Measurements from ENCODE around the gene PTOV1.

The PTOV1 gene

DNA sequence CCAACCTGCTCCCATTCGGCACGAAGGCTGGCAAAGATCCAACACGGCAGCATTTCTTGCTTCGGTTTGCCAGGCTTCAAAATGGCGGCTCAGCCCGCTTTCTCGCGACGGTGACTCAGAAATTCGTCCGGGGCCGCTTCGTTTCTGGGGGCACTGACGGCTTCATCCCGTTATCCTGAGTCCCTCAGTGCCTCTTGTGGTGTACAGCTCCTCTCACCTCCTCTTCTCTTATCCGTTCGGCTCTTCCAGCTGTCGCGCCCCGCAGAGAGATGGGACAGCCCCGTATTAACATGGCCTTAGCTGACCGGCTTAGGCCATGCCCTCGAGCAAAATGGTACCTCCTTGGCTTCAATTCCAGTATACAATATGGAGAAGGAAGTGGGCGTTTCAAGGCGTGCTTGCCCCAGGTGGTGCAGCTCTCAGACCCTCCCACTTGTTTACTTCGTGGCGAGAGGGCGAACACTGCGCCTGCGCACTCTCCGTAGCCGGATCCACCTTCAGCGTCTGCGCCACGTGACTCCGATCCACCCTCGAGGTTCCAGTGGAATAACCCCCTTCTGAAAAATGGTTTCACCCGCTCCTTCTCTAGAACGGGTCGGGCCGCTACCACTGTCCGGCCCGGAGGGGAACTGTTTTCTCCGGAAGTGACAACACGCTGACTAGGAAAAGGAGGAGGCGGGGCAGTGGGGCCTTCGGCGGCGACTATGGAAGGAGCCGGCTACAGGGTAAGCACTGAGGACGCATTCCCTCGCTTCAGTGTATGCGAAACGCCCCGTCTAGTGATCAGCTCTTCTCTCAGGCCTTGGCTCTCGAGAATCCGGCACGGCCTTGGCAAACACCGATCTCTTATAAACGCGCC is 26.3 kb downstream of the PTOV1 start, which contains the start of the genes AKT1S1 and TBC1D17:
TSS of gene AKT1S1 (minus strand) at position 336 of the 859 bp plus-strand sequence. CDS start 4,060 bp downstream, outside the sequence.
TSS of gene TBC1D17 (plus strand) at position 683 of the 859 bp plus-strand sequence. CDS start at position 705, 22 bp downstream.
- DNase-seq = peak; percentile 96

DNA sequence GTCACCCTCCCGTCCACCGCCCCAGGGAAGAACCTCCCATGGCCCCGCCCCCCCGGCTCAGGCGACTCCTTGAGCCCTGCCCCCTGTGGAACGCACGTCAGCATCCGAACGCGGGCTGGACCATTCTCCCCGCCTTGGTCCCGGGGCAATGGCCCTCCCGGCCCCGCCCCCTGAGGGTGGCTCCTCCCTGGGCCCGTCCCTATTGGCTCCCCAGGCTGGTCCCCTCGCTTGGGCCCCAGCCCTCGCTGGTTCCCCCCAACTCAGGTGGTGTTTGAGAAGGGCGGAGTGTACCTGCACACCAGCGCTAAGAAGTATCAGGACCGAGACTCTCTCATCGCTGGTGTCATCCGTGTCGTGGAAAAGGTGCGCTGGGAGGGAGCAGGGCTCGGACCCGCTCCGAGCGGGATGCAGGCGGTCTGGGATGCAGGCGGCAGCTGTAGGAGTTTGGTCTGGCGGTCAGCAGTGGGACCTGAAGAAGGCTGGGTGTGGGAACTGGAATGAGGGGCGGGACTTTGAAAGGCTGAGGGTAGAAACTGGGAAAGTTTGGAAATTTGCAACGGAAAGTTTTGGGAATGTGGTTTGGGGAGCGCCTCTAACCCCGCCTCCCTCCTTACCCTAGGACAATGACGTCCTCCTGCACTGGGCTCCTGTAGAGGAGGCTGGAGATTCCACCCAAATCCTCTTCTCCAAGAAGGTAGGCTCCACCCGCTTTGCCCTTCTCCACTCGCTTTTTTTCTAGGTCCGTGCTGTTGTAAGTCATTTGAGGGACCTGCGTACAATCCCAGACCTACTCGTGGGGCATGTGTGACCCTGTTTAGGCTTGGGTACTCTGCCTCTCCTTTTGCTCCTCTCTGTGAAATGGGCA is 27.2 kb downstream of the PTOV1 start:
- peak; percentile 97 for DNase-seq

- no peak for DNase-seq
These were observed 27.7 kb downstream of the PTOV1 start for GRCh38 chr19:49878744-49879070.

DNA sequence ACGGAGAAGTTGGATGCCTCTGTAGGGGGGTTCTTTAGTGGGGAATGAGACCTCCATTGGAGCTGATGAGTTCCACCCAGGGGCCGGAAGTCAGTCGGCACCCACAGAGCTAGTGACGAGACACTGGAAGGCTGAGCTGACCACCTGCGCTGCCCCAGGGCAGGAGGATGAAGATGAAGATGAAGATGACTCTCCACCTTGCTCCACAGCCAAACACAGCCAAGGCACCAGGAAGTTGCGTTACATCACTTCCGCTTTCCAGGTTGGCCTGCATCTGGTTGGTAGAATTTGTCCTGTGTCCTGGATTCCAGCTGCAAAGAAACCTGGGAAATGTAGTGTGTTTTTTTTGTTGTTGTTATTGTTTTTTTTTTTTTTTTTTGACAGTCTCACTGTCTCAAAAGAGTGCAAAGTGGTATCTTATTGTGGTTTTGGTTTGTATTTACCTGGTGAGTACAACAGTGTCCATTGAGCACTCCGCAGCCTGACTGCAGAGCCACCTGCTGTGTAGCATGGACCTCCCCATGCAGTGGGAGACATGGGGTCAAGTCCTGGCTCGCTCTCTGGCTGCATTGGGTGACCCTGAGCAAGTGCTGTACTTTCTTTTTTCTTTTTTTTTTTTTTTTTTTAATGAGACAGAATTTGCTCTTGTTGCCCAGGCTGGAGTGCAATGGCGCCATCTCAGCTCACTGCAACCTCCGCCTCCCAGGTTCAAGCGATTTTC is 28.4 kb downstream of the PTOV1 start:
- no peak for DNase-seq

DNA sequence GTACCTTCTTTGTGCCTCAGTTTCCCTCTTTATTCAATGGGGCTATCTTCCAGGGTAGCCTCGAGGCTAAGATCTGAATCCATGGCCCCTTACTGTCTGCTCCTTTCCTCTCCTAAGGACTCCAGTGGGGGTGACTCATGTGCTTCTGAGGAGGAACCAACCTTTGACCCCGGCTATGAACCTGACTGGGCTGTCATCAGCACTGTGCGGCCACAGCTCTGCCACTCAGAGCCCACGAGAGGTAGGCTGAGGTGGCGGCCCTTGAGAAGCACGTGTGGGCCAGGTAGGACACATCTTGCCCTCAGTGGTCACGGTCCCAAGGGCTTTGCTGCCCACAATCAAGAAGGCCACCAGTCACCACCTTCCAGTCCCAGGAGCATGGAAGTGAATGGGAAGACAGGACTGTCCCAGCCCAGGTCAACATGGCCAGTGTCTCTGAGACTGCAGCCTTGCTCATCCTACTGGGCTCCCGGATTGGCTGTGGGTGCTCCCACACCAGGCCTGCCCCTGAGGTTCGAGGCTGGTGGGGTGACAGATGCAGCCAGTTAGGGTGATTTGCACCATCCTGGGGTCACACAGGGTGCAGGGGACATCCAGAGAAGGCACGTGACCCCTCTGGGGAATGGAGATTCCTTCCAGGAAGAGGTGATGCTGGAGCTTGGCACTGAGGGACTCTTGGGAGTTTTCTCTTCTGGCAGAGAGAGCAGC is 29.4 kb downstream of the PTOV1 start:
- no peak for DNase-seq

DNA sequence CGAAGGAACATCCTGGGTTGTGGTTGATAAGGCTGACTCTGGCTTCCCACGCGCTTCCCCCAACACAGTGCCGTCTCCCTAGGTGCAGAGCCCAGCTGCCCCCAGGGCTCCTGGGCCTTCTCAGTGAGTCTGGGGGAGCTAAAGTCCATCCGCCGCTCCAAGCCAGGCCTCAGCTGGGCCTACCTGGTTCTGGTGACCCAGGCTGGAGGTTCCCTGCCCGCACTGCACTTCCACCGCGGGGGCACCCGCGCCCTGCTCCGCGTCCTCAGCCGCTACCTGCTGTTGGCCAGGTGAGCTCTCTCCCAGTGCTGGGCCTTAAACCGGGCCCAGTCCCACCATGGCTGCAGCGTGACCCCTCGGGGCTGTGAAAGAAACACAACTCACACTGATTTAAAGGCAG is 30.2 kb downstream of the PTOV1 start:
- no peak for DNase-seq

- no peak for DNase-seq
These were observed 30.9 kb downstream of the PTOV1 start for GRCh38 chr19:49881672-49882394.

GRCh38 chr19:49882643-49883042 is 31.7 kb downstream of the PTOV1 start:
- DNase-seq = no peak

DNA sequence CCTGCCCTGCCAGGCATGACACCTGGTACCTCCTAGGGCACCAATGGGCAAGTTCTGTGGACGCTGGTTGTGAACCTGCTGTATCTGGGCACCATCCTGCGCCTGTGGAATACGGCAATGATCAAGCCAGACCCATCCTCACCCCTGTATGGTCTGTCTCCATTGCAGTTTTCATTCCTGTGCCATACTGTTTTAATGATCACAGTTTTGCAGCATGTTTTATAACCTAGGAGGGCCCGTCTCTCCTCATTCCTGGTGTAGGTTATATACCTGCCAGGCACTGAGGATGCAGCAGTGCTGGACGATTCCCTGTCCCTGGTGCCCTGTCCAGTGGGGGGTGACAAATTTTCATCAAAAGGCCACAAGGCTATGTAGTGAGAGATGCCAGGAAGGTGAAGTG is 32.1 kb downstream of the PTOV1 start:
- DNase-seq = no peak

DNA sequence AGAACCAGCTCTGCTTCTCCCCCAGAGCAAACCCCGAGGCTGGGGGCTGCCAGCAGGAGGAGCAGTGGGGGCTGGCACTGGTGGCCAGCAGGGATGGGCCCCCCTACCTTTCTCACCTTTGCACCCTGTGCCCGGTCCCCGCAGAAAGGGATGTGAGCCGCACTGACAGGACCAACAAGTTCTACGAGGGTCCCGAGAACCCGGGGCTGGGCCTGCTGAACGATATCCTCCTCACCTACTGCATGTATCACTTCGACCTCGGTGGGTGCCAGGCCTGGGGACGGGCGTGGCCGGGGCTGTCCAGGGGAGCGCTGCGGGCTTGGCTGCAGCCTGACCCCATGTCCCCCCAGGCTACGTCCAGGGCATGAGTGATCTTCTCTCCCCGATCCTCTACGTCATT is 33.1 kb downstream of the PTOV1 start:
- DNase-seq = no peak

DNA sequence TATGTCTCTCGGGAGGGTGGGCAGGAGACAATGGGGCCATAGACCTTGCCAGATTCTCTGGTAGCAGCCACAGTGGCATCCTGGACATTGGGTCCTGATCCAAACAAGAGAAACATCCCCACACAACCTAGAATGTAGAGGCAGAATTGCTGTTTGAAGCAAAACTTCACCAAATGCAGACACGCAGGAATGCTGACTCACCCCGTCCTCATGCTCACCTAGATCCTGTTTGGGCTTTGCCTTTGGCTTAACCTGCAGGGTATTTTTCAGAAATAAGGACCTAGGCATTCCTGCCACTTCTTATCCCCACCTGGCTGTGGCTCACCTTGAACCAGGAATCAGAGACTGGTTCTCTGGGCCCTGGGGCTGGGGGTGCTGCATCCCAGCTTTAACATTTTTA is 33.8 kb downstream of the PTOV1 start:
- DNase-seq = no peak

DNA sequence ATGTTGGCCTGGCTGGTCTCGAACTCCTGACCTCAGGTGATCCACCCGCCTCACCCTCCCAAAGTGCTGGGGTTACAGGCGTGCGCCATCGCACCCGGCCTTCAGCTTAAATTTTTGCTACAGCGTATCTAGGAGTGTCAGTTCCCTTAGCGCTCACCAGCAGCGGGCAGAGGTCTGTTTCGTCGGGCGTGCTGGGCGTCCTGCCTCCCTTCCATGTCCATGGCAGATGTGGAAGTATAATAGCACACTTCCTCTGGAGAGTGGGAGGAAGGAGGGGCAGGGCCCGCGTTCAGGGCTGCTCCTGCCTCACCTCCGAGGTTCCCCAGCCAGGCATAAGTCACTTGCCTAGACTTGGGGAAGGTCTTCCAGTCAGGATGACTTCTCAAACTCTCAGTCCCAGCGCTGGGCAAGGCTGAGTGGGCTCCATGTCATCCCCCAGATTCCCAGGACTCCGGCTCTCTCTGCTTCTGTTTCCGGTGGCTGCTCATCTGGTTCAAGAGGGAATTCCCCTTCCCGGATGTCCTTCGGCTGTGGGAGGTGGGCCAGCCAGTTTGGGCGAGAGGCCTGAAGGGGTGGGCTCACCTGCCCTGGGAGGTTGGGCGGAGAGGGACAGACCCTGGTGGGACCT is 36.2 kb downstream of the PTOV1 start:
- no peak for DNase-seq

- no peak for DNase-seq
These were observed 36.9 kb downstream of the PTOV1 start for GRCh38 chr19:49887665-49888509.

DNA sequence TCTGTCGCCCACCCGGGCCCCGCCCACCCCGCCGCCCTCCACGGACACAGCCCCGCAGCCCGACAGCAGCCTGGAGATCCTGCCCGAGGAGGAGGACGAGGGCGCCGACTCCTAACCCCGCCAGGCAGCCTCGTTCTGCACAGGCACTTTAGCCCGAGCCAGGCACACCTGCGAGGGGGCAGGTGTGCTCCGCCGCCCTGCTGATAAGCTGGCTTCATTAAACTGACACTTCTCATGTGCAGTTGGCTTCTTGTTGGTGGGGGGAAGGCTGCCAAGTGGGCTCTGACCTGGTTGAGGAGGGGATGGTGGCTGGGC is 37.5 kb downstream of the PTOV1 start:
- no peak for DNase-seq

GRCh38 chr19:49889038-49889686 is 38.2 kb downstream of the PTOV1 start:
- DNase-seq = no peak

GRCh38 chr19:49889687-49890348 is 38.9 kb downstream of the PTOV1 start:
- peak; percentile 76 for DNase-seq

- peak; percentile 66 for DNase-seq
These were observed 39.7 kb downstream of the PTOV1 start for GRCh38 chr19:49890349-49891311.

- DNase-seq = no peak
These were observed 40.4 kb downstream of the PTOV1 start for GRCh38 chr19:49891393-49891792.
